ENCODE results near the gene BRD9. TPM values are rescaled to one million over a fixed set of nuclear protein-coding genes. Genes with fewer than 3 reads are reported as not detected.
"Not testable (repeated sequence)": the region's sequence is repeated elsewhere in the genome, so short reads cannot be mapped to it uniquely, and the experiment has no call there.

The BRD9 gene
- total RNA-seq, 2 experiments from 2014 or later, result 54.1 to 57.9 TPM

DNA sequence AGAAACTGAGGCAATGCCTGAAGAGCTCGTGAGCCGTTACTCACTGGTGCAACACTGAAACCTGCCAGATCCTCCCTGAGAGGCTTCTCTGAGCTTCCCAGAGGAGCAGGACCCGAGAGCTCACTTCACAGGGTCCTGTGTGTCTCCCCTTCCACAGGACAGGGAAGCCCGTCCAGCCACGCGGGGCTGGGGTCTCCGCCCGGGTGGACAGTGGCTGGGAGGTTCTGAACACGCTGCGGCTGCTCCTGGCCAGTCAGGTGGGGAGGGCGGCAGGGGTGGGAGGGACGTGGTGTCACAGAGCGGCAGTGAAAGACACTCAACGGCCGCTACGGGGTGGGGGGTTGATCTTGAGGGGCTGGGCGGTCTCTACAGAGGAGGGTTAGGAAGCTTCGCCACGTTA, 41.5 kb downstream of the BRD9 start:
- POLR2A ChIA-PET, result no interaction called here

DNA sequence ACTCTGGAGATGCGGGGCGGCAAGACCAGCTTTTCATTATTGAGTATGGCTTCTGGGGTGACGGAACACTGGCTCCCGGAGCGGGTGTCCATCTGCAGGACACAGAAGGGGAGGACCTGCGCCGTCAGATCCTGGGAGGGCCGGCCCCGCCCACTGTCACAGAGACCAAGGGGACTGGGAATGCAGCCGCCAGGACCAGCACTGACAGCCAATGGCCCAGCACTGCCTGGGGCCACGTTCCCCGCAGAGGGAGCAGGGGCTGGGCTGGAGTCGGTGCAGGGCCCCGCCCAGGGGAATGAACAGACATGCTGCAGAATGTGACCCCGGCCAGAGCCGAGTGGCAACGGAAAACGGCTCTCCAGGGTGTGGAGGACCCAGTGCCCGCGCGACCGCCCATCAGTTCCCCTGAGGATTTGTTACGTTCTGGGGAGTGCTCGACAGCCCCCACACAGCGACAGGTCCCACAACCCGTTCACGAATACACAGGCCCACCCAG, 42.0 kb downstream of the BRD9 start, which contains the start of gene ZDHHC11:
TSS of gene ZDHHC11 (minus strand) at position 476 of the 496 bp plus-strand sequence. CDS start at position 92, 384 bp downstream.
- ChIA-PET CTCF (no interaction called here), POLR2A (no interaction called here)

More for the DNA sequence above, 41.5 kb downstream of the BRD9 start:
- CTCF ChIA-PET, result no interaction called here

DNA sequence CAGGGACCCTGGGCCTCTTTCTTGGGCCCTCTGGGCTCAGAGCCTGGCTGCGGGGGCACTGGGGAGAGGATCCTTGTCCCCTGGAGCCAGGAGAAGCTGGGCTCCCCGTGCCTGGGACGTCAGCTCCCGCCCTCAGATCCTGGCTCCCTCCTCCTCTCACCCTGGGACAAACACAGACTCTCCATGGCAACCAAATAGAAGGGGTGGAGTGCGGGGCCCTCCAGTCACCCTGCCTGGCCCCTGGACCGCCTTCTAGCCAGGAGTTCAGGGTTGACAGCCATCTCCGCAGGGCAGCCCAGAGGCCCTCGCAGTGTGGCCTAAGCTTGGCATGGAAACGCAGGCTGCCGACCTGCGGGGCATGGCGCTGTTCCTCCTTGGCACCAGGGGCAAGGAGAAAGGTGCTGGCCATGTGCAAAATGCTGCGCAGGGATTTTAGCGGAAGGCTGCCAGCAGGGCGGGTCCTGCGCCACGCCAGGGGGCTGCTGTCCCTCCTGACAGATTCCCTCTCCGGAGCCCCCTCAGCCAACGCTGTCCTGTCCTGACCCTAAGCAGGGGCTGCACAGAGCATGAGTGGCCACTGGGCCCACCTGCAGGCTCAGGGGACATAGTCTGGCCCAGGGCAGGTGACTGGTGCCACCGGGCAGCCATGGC, 42.8 kb downstream of the BRD9 start:
- POLR2A ChIA-PET, result no interaction called here
- CTCF ChIA-PET, result no interaction called here

DNA sequence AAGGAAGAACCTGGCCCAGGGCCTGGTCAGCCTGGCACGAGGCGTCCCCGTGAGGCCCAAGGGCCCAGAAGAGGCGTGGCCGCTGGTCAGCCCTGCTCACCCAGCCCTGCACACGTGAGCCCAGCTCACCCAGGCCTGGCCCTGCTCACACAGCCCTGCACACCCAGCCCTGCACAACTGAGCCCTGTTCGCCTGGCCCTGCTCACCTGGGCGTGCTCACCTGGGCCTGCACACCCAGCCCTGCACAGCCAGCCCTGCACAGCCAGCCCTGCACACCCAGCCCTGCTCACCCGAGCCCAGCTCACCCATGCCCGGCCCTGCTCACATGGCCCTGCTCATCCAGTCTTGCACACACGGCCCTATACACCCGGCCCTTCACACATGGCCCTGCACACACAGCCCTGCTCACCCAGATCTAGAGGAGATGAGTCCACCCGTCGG, 43.9 kb downstream of the BRD9 start:
- CTCF ChIA-PET, result no interaction called here
- POLR2A ChIA-PET, result interaction anchor here (0.6 kb wide), 1 partner anchor 39 kb away, joined by 4 read pairs; no protein-coding TSS in a partner anchor

DNA sequence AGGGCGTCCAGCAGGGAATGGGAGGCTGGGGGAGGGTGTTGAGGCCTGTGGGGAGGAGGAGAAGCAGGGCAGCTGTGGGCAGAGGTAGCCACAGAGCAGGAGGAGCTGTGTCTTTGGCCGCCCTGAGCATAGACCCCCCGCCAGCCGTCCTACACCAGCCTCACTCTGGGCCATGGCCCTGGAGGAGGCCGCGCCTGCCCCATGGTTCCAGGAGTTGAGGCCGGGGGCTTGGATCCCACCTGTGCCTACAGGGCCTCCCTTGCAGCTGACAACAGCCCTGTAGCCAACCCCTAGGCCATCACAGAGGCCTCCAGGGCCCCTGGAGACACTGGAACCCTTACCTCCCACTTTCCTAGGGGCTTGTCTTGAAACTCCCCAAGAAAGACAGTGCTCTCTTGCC, 44.9 kb downstream of the BRD9 start:
- POLR2A ChIA-PET, CTCF ChIA-PET: not testable (repeated sequence)

DNA sequence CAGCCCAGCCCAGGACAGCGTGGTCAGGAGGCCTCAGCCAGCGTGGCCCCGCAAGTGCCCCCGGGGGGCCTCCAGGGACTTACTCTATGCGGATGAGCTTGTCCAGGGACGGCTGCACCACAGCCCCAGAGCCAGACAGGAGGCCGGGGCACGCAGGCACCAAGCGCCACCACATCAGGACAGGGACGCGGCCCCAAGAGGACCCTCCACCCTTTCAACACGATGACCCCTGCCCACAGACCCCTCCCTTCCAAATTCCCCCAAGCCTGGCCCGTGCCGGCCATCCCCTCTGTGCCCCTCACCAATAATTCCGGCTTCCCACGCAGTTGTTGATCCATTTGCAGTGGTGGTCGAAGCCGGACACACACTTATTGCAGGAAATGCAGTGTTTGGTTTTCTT, 45.4 kb downstream of the BRD9 start:
- CTCF ChIA-PET, POLR2A ChIA-PET: not testable (repeated sequence)

DNA sequence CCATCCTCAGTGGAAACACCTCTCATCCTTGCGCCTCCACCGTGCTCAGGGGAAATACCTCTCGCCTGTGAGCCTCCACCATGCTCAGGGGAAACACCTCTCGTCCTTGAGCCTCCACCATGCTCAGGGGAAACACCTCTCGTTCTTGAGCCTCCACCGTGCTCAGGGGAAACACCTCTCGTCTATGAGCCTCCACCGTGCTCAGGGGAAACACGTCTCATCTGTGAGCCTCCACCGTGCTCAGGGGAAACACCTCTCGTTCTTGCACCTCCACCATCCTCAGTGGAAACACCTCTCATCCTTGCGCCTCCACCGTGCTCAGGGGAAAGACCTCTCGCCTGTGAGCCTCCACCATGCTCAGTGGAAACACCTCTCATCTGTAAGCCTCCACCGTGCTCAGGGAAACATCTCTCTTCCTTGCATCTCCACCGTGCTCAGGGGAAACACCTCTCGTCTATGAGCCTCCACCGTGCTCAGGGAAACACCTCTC, 46.0 kb downstream of the BRD9 start:
- POLR2A ChIA-PET, CTCF ChIA-PET: not testable (repeated sequence)

DNA sequence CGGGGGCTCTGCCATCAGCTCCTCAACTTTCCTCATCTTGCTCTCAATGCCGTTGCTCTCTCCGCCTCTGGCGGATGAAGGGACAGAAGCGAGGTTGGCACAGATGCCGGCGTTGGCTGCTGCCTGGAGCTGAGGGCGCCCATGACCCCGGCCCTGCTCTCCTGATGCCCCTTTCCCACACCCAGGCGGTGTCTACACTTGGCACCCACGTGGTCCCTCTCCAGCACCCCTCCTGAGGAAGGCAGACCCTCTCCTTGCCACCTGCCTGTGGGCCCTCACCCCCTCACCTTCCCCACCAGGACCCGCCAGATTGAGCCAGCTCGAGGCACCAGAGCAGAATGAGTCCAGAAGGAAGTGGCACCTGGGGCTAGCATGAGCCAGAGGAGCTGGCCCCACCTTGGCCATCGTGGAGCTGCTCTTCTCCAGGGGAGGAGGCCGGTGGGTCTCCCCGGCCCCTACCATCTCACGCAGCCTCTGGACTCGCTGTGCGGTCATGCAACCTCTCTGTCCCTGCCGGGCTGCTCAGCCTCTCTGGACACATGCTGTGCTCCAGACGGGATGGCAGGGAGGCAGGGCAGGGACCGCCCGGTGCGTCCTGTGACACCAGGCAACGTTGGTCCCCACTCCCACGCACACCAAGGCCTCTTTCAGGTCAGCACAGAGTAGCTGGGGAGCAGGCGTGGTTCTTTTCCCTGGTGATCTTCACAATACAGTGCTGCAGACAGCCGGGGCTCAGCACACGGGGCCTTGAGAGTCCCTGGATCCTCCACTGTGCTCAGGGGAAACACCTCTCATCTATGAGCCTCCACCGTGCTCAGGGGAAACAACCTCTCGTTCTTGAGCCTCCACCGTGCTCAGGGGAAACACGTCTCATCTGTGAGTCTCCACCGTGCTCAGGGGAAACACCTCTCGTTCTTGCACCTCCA, 46.7 kb downstream of the BRD9 start:
- POLR2A ChIA-PET, CTCF ChIA-PET: not testable (repeated sequence)

DNA sequence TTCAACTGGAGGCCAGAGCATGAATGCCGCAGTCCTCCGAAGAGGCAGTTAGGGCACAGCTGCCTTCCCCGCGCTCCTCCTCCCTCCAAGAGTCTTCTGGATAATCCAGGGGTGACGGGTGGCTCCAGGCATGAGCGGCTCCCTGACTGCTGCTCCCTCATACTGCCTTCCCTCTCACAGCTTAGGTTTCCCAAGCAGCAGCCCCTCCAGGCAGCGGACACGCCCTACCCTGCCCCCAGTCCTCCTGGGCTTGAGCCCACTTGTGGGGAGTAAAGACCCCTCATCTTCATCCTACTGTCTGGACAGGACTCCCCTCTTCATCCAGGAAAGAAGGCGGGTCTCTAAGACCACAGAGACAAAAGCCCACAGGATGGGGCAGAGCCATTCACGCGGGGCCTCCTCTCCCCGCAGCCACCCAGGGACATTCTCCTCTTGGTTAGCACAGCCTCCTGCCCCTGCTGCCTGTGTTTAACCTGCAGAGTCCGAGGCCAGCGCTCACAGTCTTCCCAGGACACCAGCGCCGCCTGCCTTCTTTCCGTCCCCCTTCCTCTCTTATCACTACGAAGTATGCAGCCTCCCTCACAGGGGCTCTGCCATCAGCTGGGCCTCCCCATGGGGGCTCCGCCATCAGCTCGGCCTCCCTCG, 47.4 kb downstream of the BRD9 start:
- POLR2A ChIA-PET, CTCF ChIA-PET: not testable (repeated sequence)

DNA sequence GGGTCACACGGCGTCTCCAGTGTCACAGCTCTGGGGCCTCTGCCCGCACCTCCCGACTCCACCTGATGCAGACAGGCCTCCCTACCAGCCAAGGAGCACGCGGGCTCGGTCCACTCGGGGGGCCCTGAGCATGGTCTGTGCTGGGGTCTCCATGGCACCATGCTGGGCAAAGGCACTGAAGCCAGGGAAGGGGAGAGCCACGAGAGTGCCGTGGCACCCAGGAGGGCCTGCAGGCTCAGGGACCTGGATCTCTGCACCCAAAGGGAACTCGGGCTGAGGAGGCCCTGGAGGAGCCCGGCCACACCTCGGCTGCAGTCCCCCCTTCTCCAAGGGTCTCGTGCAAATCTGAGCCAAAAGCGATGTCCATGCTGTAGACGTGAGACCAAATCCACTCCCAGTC, 48.2 kb downstream of the BRD9 start:
- POLR2A ChIA-PET, CTCF ChIA-PET: not testable (repeated sequence)

DNA sequence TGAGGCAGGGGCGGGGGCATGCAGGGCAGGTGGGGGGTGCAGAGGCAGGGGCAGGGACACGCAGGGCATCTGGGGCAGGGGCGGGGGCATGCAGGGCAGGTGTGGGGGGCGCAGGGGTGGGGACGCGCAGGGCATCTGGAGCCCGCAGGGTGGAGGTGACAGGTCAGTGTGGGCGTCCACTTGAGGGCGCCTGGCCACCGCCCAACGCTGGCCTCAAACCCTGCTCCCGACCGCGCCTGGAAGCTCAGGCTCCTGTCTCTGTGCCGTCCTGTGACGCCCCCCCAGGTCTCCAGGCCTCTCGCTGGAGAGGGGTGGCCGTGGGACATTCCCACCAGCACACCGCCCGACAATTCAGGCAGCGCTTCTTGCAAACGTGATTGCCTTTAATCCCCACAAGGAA, 48.7 kb downstream of the BRD9 start:
- POLR2A ChIA-PET, CTCF ChIA-PET: not testable (repeated sequence)

DNA sequence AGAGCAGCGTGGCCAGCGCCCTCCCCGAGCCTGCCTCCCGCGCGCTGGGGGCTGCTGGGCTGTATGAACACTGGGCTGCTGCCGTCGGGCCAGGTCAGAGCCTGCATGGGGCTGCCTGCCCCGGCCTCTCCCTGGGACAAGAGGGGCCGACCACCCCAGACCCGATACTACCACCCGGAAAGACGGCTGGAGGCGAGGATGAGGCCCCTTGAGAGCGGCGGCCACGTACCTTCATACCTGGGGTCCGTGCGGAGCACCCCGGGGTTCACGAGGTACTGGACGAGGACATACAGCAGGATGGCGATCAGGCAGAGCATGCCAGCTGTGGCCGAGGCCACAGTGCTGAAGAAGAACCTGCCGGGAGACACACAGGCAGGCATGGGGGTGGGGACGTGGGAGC, 49.2 kb downstream of the BRD9 start:
- CTCF ChIA-PET, POLR2A ChIA-PET: not testable (repeated sequence)

DNA sequence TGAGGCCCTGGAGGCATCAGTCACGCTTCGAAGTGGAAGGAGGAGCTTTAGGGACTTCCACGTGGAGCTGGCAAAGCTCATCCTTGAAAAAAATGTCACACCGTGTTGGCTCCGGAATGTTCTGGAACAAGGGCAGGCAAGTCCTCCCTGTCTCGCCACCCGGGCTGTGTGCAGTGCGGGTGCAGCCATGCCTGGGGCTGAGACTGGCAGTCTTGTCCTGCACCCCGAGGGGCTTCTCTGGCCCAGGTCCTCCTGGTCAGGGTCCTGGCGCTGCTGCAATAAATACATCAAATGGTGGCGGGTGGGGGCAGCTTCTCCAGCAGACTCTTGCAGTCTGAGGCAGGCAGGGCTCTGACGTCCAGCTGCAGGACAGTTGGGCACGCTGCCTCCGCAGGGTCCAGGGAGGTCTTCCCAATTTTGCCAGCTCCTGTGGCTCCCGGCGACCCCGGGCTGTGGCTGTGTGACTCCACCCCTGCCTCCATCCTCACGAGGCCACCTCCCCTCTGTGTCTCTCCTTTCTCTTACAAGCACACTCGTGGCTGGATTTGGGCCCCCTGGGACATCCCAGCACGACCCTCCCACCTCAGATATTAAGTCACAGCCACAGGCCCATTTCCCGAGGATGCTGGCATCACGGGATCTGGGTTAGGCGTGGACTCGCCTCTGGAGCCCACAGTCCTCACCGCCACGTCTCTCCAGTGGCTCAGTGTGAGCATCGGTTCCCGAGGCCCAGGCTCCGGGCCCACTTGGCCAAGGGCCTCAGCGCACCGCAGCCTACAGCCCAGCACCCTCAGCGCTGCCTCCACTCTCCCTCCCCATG, 50.0 kb downstream of the BRD9 start:
- CTCF ChIA-PET, POLR2A ChIA-PET: not testable (repeated sequence)

DNA sequence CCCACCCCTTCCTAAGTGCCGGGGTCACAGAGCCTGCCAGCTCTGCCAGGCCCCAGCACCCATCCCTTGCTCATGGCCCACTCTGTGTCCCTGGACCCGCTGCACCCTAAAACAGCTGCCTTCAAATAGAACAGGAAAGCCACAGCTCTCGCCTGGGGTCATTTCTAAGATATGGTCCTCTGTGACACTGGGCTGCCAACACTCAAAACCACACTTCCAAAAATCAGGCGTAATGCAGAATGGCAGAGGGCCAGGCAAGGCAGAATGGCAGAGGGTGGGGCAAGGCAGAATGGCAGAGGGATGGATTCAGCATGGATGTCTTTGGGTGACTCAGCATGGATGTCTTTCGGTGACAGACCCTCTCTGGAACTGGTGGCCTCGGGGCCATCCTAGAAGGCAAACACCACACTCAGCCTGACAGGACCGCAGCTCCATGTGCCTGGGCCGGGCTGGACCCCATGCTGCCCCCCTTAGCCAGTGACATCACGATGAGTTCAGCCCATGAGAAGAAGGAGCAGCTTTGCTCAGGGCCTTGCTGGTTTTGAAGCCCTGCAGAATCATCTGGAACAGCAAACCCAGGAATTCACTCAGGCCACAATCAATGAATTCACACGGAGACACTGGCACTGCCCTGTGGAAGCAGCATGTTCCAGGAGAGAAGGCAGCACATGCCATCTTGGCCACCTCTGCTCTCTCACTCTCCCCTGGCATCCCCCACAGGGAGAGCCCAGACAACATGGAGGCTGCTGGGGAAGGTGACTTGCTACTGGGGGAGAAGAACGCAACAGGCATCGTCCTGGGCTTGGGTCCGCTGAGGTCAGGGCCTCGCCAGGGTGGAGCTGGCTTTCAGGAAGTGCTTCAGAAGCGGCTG, 50.8 kb downstream of the BRD9 start:
- CTCF ChIA-PET, POLR2A ChIA-PET: not testable (repeated sequence)

DNA sequence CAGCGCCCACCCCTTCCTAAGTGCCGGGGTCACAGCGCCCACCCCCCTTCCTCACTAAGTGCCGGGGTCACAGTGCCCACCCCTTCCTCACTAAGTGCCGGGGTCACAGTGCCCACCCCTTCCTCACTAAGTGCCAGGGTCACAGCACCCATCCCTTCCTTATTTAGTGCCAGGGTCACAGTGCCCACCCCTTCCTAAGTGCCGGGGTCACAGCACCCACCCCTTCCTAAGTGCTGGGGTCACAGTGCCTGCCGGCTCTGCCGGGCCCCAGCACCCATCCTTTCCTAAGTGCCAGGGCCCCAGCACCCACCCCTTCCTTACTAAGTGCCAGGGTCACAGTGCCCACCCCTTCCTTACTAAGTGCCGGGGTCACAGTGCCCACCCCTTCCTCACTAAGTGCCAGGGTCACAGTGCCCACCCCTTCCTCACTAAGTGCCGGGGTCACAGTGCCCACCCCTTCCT, 51.6 kb downstream of the BRD9 start:
- CTCF ChIA-PET, POLR2A ChIA-PET: not testable (repeated sequence)

DNA sequence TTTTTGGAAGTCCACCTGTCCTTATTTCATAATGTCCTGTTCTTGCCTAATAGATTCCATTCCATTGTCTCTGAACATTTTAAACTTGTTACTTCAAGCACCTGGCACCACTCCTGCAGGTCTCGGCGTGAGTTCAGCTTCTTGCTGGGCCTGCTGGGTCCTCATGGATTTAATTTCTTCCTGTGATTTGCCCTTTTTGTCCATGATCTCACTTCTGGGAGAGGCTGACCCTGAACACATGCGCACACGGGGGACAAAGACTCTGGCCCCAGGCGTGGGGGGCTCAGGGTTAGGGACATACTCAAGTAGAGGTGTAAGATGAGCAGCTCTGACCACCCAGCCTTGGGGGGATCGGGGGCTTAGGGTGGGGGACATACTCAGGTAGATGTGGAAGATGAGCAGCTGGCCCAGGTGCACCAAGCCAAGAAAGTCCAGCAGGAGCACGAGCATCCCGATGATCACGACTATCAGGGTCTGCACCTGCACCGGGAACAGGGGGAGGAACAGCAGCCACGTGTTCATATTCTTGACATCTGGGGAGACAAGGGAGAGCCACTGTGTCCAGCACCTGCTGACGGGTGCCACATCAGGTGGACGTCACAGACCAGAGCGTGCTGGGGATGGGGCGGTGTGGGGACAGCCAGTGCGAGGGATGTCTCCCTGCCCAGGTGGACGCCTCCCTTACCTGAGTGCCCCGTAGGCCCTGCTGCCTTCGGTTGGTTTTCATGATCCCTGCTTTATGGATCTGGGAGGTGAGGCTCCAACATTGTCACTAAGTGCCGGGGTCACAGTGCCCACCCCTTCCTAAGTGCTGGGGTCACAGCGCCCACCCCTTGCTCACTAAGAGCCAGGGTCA, 52.3 kb downstream of the BRD9 start:
- CTCF ChIA-PET, POLR2A ChIA-PET: not testable (repeated sequence)

DNA sequence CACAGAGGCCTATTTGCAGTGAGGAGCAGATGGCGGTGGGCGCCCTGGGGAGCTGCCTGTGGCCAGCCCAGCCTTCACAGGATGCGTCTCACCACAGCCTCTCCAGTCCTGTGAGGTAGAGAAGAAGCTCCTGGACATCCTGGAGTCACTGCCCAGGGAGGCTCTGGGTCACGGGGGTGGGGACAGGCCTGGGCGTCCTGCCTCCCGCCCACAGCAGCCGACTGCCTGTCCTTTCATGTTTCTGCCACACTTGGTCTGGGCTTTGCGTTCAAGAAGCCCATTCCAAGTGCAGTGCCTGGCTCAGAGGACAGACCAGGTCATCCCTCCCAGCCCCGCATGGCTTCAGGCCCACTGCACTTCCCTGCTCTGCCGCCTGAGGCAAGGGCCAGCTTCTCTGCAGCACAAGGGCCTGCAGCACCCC, 54.2 kb downstream of the BRD9 start:
- CTCF ChIA-PET, POLR2A ChIA-PET: not testable (repeated sequence)

DNA sequence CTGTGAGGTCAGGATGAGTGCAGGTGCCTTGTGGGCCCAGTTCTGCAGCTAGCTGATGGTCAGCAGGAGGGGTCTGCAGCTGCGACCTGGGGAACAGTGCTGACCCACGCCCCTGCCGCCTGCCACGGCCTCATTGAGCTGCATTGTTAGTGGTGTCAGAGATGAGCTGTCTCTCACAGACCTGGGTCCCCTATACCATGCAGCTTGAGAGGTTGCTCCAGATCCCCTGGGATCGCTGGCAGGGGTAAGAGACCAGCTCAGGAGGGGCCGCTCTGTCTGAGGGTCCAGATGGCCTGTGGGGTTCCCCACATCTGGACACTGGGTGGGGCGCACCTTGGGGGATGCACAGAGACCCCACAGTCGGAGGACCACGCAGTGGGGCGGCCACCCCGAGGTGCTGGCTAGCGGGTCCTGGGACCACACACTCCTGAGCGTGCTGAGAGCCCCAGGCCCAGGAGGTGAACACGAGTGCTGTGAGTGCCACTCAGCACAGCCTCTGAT, 54.9 kb downstream of the BRD9 start:
- POLR2A ChIA-PET, CTCF ChIA-PET: not testable (repeated sequence)

All from activated CD8-positive, alpha-beta memory T cell treated with anti-CD3 and anti-CD28 coated beads for 36 hours (primary cell).